Esophagus squamous epithelium (tissue), 4 donors: ENCODE measurements around the gene MIOS.

ENCODE experiments used
- CTCF ChIP-seq, 6 experiments: fragments of 450-650 bp in 4 of 6; fragments of 200-600 bp in 2 of 6; sonication (generic) in 2 of 6; IDR thresholded peaks; one replicate each; pipeline ENCODE4 v1.5.1; 2016 to 2019; ENCODE audit warnings: antibody characterized with exemption in 6 of 6, mild to moderate bottlenecking in 4 of 6, moderate library complexity in 4 of 6
- POLR2A ChIP-seq, 4 donors: fragments of 450-650 bp; IDR thresholded peaks; one replicate each; pipeline ENCODE4 v1.6.1; 2017; ENCODE audit warnings: antibody characterized with exemption in 4 of 4, mild to moderate bottlenecking in 4 of 4, moderate library complexity in 3 of 4

GRCh38 chr7:7527047-7527446, 39.6 kb upstream of the MIOS start:
- TF ChIP-seq CTCF (IDR thresholded peaks at IDR 0.05): no peak
- no peak for TF ChIP-seq POLR2A (IDR thresholded peaks at IDR 0.05)
